ENCODE data around the gene MAGEB10.
"Not testable (repeated sequence)": the region's sequence is repeated elsewhere in the genome, so short reads cannot be mapped to it uniquely, and the experiment has no call there.

Gene MAGEB10

DNA sequence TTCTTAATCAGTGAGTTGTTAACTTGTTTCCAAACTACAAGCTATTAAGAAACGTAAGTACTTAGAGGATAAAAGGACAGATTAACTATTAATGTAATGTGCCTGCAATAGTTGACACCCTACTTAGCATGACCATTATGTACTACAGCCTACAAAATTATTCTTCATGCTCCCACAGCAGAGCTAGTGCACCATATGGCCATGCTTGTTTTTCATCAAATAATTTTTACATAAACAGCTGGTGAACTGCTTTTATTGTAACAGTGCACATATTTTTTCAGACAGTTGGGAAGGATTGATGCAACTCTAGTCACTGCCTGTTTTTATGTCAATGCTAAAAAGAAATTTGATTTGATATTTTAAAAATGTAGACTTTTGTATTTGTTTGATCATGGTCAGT, 10.2 kb upstream of the MAGEB10 start:
- H3K4me3 ChIP-seq = no peak overlapping the region
- no peaks in the 10 kb centered on the region for H3K27me3 ChIP-seq
- DNase-seq = no peak
- TF ChIP-seq, protein P1, sequence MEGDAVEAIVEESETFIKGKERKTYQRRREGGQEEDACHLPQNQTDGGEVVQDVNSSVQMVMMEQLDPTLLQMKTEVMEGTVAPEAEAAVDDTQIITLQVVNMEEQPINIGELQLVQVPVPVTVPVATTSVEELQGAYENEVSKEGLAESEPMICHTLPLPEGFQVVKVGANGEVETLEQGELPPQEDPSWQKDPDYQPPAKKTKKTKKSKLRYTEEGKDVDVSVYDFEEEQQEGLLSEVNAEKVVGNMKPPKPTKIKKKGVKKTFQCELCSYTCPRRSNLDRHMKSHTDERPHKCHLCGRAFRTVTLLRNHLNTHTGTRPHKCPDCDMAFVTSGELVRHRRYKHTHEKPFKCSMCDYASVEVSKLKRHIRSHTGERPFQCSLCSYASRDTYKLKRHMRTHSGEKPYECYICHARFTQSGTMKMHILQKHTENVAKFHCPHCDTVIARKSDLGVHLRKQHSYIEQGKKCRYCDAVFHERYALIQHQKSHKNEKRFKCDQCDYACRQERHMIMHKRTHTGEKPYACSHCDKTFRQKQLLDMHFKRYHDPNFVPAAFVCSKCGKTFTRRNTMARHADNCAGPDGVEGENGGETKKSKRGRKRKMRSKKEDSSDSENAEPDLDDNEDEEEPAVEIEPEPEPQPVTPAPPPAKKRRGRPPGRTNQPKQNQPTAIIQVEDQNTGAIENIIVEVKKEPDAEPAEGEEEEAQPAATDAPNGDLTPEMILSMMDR (IDR thresholded peaks at IDR 0.05) = no peak
- no peaks in the 10 kb centered on the region for H3K9me3 ChIP-seq
- intact Hi-C loops (cut with DNase I; ENCODE audit: low total_unique reads) = no loop called here
- no peaks in the 10 kb centered on the region for H3K4me1 ChIP-seq
- H3K27ac ChIP-seq = no peak overlapping the region
- no peaks in the 10 kb centered on the region for H3K36me3 ChIP-seq

DNA sequence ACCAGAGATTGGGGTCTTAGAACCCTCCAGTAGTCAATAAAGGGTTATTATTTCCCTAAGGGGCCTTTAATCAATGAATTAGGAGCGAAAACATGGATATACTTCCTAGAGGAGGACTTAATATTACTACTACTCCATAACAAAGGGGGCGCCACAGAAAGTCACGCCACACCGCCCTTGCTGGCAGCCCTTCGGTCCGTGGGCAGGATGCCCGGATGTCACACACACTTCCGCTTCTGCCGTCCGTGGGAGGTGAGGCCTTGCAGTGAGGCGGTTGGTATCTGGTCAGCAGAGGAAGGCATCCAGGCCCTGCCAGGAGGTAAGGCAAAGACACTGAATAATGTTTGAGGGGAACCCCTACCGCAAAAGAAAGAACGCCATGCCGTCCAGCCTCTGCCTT, 436 bp downstream of the MAGEB10 start:
- DNase-seq = no peak
- intact Hi-C loops (cut with DNase I; ENCODE audit: low total_unique reads) = no loop called here

DNA sequence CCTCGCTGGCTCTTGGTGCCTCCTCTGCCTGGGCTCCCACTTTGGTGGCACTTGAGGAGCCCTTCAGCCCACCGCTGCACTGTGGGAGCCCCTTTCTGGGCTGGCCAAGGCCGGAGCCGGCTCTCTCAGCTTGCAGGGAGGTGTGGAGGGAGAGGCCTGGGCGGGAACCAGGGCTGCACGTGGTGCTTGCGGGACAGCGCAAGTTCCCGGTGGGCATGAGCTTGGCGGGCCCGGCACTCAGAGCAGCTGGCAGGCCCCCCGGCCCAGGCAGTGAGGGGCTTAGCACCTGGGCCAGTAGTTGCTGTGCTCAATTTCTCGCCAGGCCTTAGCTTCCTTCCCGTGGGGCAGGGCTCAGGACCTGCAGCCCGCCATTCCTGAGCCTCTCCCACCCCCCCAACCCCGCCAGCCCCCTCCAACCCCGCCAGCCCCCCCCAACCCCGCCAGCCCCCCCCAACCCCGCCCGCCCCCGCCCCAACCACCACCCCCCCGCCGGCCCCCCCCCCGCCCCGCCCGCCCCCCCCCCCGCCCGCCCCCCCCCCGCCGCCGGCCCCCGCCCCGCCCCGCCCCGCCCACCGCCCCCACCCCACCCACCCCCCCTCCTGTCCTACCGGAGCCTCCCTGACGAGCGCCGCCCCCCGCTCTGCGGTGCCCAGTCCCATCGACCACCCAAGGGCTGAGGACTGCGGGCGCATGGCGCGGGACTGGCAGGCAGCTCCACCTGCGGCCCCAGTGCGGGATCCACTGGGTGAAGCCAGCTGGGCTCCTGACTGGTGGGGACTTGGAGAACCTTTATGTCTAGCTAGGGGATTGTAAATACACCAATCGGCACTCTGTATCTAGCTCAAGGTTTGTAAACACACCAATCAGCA, 1.4 kb downstream of the MAGEB10 start:
- H3K27ac ChIP-seq; H3K9me3 ChIP-seq; H3K4me1 ChIP-seq; intact Hi-C loops (cut with DNase I; ENCODE audit: low total_unique reads); DNase-seq; H3K27me3 ChIP-seq; H3K4me3 ChIP-seq; H3K36me3 ChIP-seq: not testable (repeated sequence)

More for the DNA sequence above, 436 bp downstream of the MAGEB10 start:
- Histone ChIP-seq H3K27me3 (no peaks in the 10 kb centered on the region), H3K4me1 (no peaks in the 10 kb centered on the region), H3K36me3 (no peaks in the 10 kb centered on the region), H3K9me3 (no peaks in the 10 kb centered on the region), H3K27ac (no peak overlapping the region), H3K4me3 (no peak overlapping the region)
- TF ChIP-seq, protein P1 (IDR thresholded peaks at IDR 0.05) = no peak

DNA sequence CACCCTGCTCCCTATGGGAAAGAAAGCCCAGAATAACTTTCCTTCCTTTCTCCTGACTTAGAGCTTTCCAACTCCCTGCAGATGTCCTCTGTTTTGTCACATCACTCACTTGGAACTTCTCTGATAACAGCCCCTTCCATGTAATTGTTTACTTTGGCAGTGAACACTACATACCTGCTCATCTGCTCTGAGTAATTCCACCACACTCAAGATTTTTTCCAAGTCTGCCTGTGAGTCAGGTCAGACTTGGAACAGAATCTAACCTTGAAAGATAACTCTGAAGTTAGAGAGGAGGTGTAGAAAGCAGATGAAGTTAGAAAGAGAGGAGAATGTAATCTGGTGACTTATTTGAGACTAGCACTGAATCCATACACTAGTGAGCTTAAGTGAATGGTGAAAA, 7.4 kb downstream of the MAGEB10 start:
- Histone ChIP-seq H3K27me3 (no peaks in the 10 kb centered on the region), H3K4me3 (no peak overlapping the region), H3K36me3 (no peaks in the 10 kb centered on the region), H3K9me3 (no peaks in the 10 kb centered on the region), H3K4me1 (no peaks in the 10 kb centered on the region), H3K27ac (no peak overlapping the region)
- intact Hi-C loops (cut with DNase I; ENCODE audit: low total_unique reads) = no loop called here
- TF ChIP-seq, protein P1 (IDR thresholded peaks at IDR 0.05) = no peak
- DNase-seq = no peak

DNA sequence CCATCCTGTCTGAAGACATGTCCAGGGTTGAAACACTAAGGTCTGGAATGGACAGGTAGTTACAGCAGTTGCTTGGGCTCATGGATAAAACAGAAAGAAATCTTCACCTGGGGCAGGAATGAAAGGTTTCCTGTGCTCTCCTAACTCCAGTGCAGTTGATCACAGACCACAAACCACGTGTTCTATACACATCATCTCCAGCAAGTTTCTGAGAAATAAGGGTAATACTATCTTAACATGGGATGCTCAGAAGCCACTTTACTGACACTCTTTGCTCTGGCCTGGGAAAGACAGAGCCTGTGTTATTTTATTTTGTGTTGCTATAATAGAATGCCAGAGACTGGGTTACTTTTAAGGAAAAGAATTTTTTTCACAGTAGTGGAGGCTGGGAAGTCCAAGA, 16.0 kb downstream of the MAGEB10 start:
- TF ChIP-seq, protein P1 (IDR thresholded peaks at IDR 0.05) = no peak
- H3K27me3 ChIP-seq = no peaks in the 10 kb centered on the region

DNA sequence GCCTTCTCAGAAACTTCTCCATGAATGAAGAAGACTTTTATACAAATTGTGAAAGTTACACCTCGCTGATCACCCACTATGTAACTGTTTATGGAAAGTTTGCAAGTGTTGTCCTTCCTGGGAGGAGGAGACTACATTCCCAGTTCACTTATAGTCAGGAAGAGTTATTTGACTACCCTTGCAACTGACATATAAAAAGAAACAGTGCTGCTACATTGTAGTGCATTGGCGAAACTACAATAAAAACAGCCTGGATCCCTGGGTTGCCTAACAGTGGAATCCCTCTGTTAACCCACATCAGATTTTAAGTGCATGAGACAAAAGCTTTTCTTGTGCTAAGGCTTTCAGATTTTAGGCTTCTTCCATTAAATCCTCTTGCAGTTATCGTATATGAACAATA, 30.4 kb downstream of the MAGEB10 start:
- no peaks in the 10 kb centered on the region for H3K4me1 ChIP-seq

More for the DNA sequence above, 16.0 kb downstream of the MAGEB10 start:
- H3K27ac ChIP-seq = no peak overlapping the region
- no peaks in the 10 kb centered on the region for H3K4me1 ChIP-seq
- H3K36me3 ChIP-seq = no peaks in the 10 kb centered on the region
- no peaks in the 10 kb centered on the region for H3K9me3 ChIP-seq
- no peak overlapping the region for H3K4me3 ChIP-seq
- DNase-seq = no peak
- intact Hi-C loops (cut with DNase I; ENCODE audit: low total_unique reads) = no loop called here

More for the DNA sequence above, 30.4 kb downstream of the MAGEB10 start:
- no peak overlapping the region for H3K27ac ChIP-seq
- no peak overlapping the region for H3K4me3 ChIP-seq
- no peaks in the 10 kb centered on the region for H3K27me3 ChIP-seq
- DNase-seq = no peak
- no peaks in the 10 kb centered on the region for H3K36me3 ChIP-seq
- no peaks in the 10 kb centered on the region for H3K9me3 ChIP-seq
- intact Hi-C loops (cut with DNase I; ENCODE audit: low total_unique reads) = no loop called here
- TF ChIP-seq, protein P1 (IDR thresholded peaks at IDR 0.05) = no peak
